Endothelial cell of umbilical vein (primary cell): Measurements from ENCODE around the gene FTO. TPM values are rescaled to one million over a fixed set of nuclear protein-coding genes. Genes with fewer than 3 reads are reported as not detected.

ENCODE experiments used
- BruUV-seq: library from RNA; stranded (reverse); fragments of 400-500 nt; replicated peaks from 2 replicates; lab custom pipeline; 2021; lab: Mats Ljungman, UMichigan
- CTCF ChIA-PET: fragments of 300-600, 350-600 bp; sonication (Branson Sonifier 250); formaldehyde crosslinking; loops from one replicate; lab custom pipeline; 2021; ENCODE audit warnings: antibody characterized with exemption, inconsistent platforms; lab: Charles Lee
- POLR2A ChIA-PET: fragments of 300-600, 350-600 bp; sonication (Branson Sonifier 250); formaldehyde crosslinking; loops from one replicate; lab custom pipeline; 2021; ENCODE audit warnings: antibody characterized with exemption, inconsistent platforms; lab: Charles Lee
- DNase-seq: peaks from one replicate; pipeline ENCODE4 v3.0.0-alpha.2; 2011; ENCODE audit warnings: low read depth, low spot score
- FAIRE-seq: peaks from 2 replicates; lab custom pipeline; 2011; peaks lifted over from hg19 to GRCh38; lab: Jason Lieb, UNC
- H2AFZ ChIP-seq: 2 replicates; pipeline ENCODE4 v1.6.0; 2012; ENCODE audit warnings: low read depth, low read length, control low read depth, inconsistent platforms
- H3K27ac ChIP-seq: 2 replicates; pipeline ENCODE4 v1.5.1; 2011; ENCODE audit warnings: low read depth, mild to moderate bottlenecking, control low read depth, low read length, moderate library complexity; ENCODE audit not compliant: insufficient read depth
- H3K27me3 ChIP-seq, 2 experiments: 2 replicates each; pipeline versions ENCODE4 v1.6.0 to v1.6.1; 2011; ENCODE audit warnings: low read length in 2 of 2, mixed read lengths in 1 of 2; ENCODE audit not compliant: control insufficient read depth in 2 of 2, insufficient read depth in 2 of 2
- H3K36me3 ChIP-seq, 2 experiments: 2 replicates in 1 of 2; 3 replicates in 1 of 2; pipeline ENCODE4 v1.5.1; 2011; ENCODE audit warnings: low read length in 2 of 2, mild to moderate bottlenecking in 1 of 2, moderate library complexity in 1 of 2; ENCODE audit not compliant: control insufficient read depth in 2 of 2, insufficient read depth in 2 of 2; ENCODE audit errors: extremely low read depth in 1 of 2
- H3K4me1 ChIP-seq: 3 replicates; pipeline ENCODE4 v1.5.1; 2011; ENCODE audit warnings: mild to moderate bottlenecking, low read length; ENCODE audit not compliant: control insufficient read depth, insufficient read depth; ENCODE audit errors: extremely low read depth
- H3K4me2 ChIP-seq: 2 replicates; pipeline ENCODE4 v1.6.1; 2011; ENCODE audit warnings: low read length, control low read depth, mixed read lengths; ENCODE audit not compliant: insufficient read depth
- H3K4me3 ChIP-seq, 3 experiments: fragments of 200-600 bp in 1 of 3; sonication (generic), shearing (Covaris generic) in 1 of 3; replicated peaks in 1 of 3; 2 replicates each; pipeline ENCODE4 v1.5.1; 2011 to 2016; ENCODE audit warnings: control low read depth in 3 of 3, low read length in 3 of 3, mild to moderate bottlenecking in 2 of 3, inconsistent platforms in 1 of 3, low read depth in 1 of 3, moderate library complexity in 1 of 3; ENCODE audit not compliant: insufficient read depth in 1 of 3
- H3K79me2 ChIP-seq: 2 replicates; pipeline ENCODE4 v1.6.0; 2012; ENCODE audit warnings: low read length, inconsistent platforms; ENCODE audit not compliant: control insufficient read depth, insufficient read depth
- H3K9ac ChIP-seq: replicated peaks from 2 replicates; pipeline ENCODE3; 2011; ENCODE audit warnings: low read length, control low read depth; ENCODE audit not compliant: insufficient read depth; ENCODE audit errors: extremely low read depth
- H3K9me1 ChIP-seq: replicated peaks from 3 replicates; pipeline ENCODE4 v1.6.0; 2011; ENCODE audit warnings: mild to moderate bottlenecking, low read length; ENCODE audit not compliant: control insufficient read depth, insufficient read depth; ENCODE audit errors: extremely low read depth
- H3K9me3 ChIP-seq: replicated peaks from 2 replicates; pipeline ENCODE4 v1.5.1; 2012; ENCODE audit warnings: low read length, inconsistent platforms; ENCODE audit not compliant: control insufficient read depth, insufficient read depth
- H4K20me1 ChIP-seq: replicated peaks from 2 replicates; pipeline ENCODE3; 2011; ENCODE audit warnings: mild to moderate bottlenecking, low read length; ENCODE audit not compliant: control insufficient read depth, insufficient read depth; ENCODE audit errors: extremely low read depth
- CTCF ChIP-seq, 2 donors: IDR thresholded peaks; 1 replicate in 1 of 2; 2 replicates in 1 of 2; pipeline ENCODE4 v1.5.1; 2011; ENCODE audit warnings: low read length in 2 of 2, mild to moderate bottlenecking in 2 of 2, moderate library complexity in 2 of 2, control low read depth in 1 of 2, inconsistent platforms in 1 of 2, low read depth in 1 of 2; ENCODE audit not compliant: insufficient read depth in 1 of 2; ENCODE audit errors: extremely low read depth in 1 of 2
- EZH2 ChIP-seq: IDR thresholded peaks from 2 replicates; pipeline ENCODE4 v1.6.1; 2012; ENCODE audit warnings: borderline replicate concordance, low read depth, mild to moderate bottlenecking, moderate library complexity, low read length, inconsistent platforms; ENCODE audit not compliant: severe bottlenecking
- FOS ChIP-seq: IDR thresholded peaks from 2 replicates; pipeline ENCODE4 v1.6.1; 2011; ENCODE audit warnings: mild to moderate bottlenecking, low read length, moderate library complexity, borderline replicate concordance; ENCODE audit not compliant: insufficient read depth
- GATA2 ChIP-seq: IDR thresholded peaks from 2 replicates; pipeline ENCODE4 v1.7.0; 2011; ENCODE audit warnings: low read depth, mild to moderate bottlenecking, moderate library complexity, mixed read lengths, low read length; ENCODE audit not compliant: insufficient read length, insufficient read depth
- JUN ChIP-seq: IDR thresholded peaks from 2 replicates; pipeline ENCODE4 v1.6.1; 2011; ENCODE audit warnings: borderline replicate concordance, low read depth; ENCODE audit not compliant: insufficient read length, insufficient read depth
- MAX ChIP-seq: IDR thresholded peaks from 2 replicates; pipeline ENCODE4 v1.6.1; 2011; ENCODE audit not compliant: insufficient read depth, insufficient read length
- MYC ChIP-seq: IDR thresholded peaks from one replicate; pipeline ENCODE4 v1.6.1; 2011; ENCODE audit warnings: mild to moderate bottlenecking, low read depth, low read length
- POLR2A ChIP-seq: IDR thresholded peaks from 2 replicates; pipeline ENCODE4 v1.6.1; 2012; ENCODE audit warnings: low read depth, mild to moderate bottlenecking, control low read depth, low read length
- POLR2AphosphoS5 ChIP-seq: IDR thresholded peaks from 2 replicates; pipeline ENCODE4 v1.6.1; 2012; ENCODE audit warnings: low read depth, mild to moderate bottlenecking, control low read depth, low read length, moderate library complexity; ENCODE audit not compliant: insufficient read depth
- dilution Hi-C: fragments of 300-500 bp; cut with MboI; formaldehyde crosslinking; loops from one replicate; pipeline ENCODE4 v1.15.0; 2019; ENCODE audit warnings: low sequenced_read_pairs; ENCODE audit not compliant: extremely low pct_ligation_motif_present
- intact Hi-C: fragments of 100-400 bp; cut with micrococcal nuclease; formaldehyde crosslinking; loops from one replicate; pipeline ENCODE4 v1.10.0; 2022
- polyA plus RNA-seq, 4 experiments: library from polyadenylated mRNA; depleted of rRNA in 3 of 4; stranded (reverse) in 3 of 4; unstranded in 1 of 4; fragments of >200 nt; gene quantifications; 2 replicates each; pipeline versions ENCODE4 v1.2.1 to v1.2.3, GENCODE V29; 2011 to 2012; ENCODE audit warnings: missing spikeins in 1 of 4
- total RNA-seq: library from RNA; stranded (reverse); gene quantifications from 2 replicates; pipeline ENCODE4 v1.2.3, GENCODE V29; 2021

Gene FTO
- total and polyA plus RNA-seq, 2 donors (not counting 3 experiments of a cell fraction or from before 2014, with no cell fraction given), result 48.6 to 87.1 TPM

DNA sequence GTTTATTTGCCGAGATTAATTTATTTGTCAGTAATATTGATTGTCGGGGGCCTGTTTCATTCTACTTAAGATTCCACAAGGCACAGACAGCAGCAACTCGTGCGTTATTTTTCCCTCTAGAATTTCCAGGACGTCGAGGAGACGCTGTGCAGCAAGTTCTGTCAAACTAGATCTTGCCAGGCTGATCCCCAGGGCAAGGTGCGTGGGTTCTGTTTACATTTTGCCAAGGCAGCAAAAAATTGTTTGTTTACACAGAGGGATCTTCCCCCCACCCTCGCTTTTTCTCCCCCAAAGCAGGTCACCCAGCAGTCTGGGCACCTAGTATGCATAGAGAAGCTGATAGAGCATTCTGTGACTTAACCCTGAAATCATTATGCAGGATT is 471.2 kb downstream of the FTO start:
- Histone ChIP-seq H3K9me3 (no peaks in the 10 kb centered on the region), H3K36me3 (no peaks in the 10 kb centered on the region), H3K4me2 (no peak overlapping the region), H3K9ac (no peak overlapping the region), H3K4me3 (no peak overlapping the region), H2AFZ (no peak overlapping the region), H4K20me1 (no peaks in the 10 kb centered on the region), H3K79me2 (no peaks in the 10 kb centered on the region), H3K27ac (no peak overlapping the region), H3K27me3 (peaks cover 12 to 17% of the 10 kb centered on the region in 2 experiments), H3K9me1 (no peaks in the 10 kb centered on the region), H3K4me1 (no peaks in the 10 kb centered on the region)
- FAIRE-seq (no peak), DNase-seq (no peak)
- ChIA-PET CTCF (interaction anchor here (1.4 kb wide), 1 partner anchor 14 kb away, joined by 5 read pairs; no protein-coding TSS in a partner anchor), POLR2A (no interaction called here)
- dilution Hi-C loops, result no loop called here
- intact Hi-C loops, result no loop called here
- TF ChIP-seq CTCF (IDR thresholded peaks at IDR 0.05; ENCODE audit: extremely low read depth in 1 of 2, insufficient read depth in 1 of 2, low read depth in 1 of 2, low read length in 2 of 2) (no peak), GATA2 (no peak)
- no TSS peak for BruUV-seq

DNA sequence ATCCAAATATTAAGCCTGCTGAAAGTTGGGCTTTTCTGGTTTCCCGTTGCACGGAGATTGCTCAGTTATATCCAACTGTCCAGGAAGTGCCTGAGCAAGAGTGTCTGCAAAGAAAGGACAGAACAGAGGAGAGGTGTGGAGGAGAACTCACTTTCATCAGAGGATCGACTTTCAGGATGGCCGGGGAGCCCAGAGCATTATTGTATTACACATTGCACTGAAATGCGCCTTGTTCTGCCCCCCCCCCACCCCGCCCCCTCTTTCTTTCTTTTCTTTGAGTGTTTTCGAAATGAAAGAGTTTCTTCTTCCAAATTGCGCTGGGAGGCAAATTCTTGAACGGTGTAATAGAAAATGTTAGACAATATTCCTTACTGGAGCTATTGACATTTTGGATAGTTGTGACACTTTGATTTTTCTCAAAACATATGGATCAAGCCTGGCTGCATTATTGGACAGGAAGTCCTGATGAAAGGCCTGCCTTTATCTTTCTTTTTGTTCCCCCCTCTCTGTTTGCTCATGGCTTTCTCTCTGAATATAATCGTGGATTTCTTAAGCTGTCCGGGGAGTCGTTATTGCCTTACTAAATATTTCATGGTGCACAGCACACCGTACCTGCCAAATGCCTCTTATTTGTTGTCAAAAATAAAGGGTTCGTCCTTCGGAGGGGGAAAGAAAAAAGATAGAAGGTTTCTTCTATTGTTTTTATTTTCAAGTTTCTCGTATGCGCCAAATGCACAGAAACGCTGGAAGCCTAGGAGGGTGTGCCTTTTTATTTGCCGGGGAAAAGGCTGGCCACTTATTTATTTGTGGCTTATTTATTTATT is 471.8 kb downstream of the FTO start:
- Histone ChIP-seq H3K9ac (no peak overlapping the region), H2AFZ (no peak overlapping the region), H4K20me1 (no peaks in the 10 kb centered on the region), H3K4me3 (no peak overlapping the region), H3K9me1 (no peaks in the 10 kb centered on the region), H3K27me3 (peaks cover 12 to 17% of the 10 kb centered on the region in 2 experiments), H3K36me3 (no peaks in the 10 kb centered on the region), H3K4me1 (no peaks in the 10 kb centered on the region), H3K9me3 (no peaks in the 10 kb centered on the region), H3K79me2 (no peaks in the 10 kb centered on the region), H3K4me2 (no peak overlapping the region), H3K27ac (no peak overlapping the region)
- intact Hi-C loops, result no loop called here
- no peak for DNase-seq
- ChIA-PET POLR2A (no interaction called here), CTCF (no interaction called here)
- no TSS peak for BruUV-seq
- dilution Hi-C loops, result no loop called here
- FAIRE-seq, result no peak
- TF ChIP-seq JUN (no peak), POLR2AphosphoS5 (no peak), CTCF (IDR thresholded peaks at IDR 0.05; ENCODE audit: extremely low read depth in 1 of 2, insufficient read depth in 1 of 2, low read depth in 1 of 2, low read length in 2 of 2) (no peak), FOS (no peak), GATA2 (no peak), MAX (no peak), EZH2 (no peak), MYC (no peak), POLR2A (no peak)
